Prostate gland (tissue), 2 donors: Measurements from ENCODE around the gene CENPN.

Source experiments
- CTCF ChIP-seq, 4 experiments: fragments of 200-600 bp in 2 of 4; fragments of 450-650 bp in 2 of 4; sonication (generic) in 2 of 4; IDR thresholded peaks; 1 replicate in 3 of 4; 2 replicates in 1 of 4; pipeline ENCODE4 v1.5.1; 2016 to 2019; ENCODE audit warnings: antibody characterized with exemption in 4 of 4, mild to moderate bottlenecking in 2 of 4, moderate library complexity in 2 of 4
- POLR2A ChIP-seq: fragments of 450-650 bp; IDR thresholded peaks from one replicate; pipeline ENCODE4 v1.6.1; 2016; ENCODE audit warnings: antibody characterized with exemption, mild to moderate bottlenecking

GRCh38 chr16:81070979-81071378 lies 64.0 kb downstream of the CENPN start:
- TF ChIP-seq CTCF (IDR thresholded peaks at IDR 0.05): no peak
- TF ChIP-seq POLR2A: no peak
